ENCODE measurements around the gene TMEM82. TPM values are rescaled to one million over a fixed set of nuclear protein-coding genes. Genes with fewer than 3 reads are reported as not detected.
A peak's percentile ranks its signal among the peaks of the same experiment; 100 is the strongest.

The TMEM82 gene
- total and polyA plus RNA-seq, 9 of the 15 experiments (the other 6 are each of a cell fraction or from before 2014, with no cell fraction given): not detected

- TF ChIP-seq JUND (IDR thresholded peaks at IDR 0.05; ENCODE audit: borderline replicate concordance, low read depth, low read length) (peak; percentile 76), JUND (tag; IDR thresholded peaks at IDR 0.05; ENCODE audit: borderline replicate concordance, low read depth, low read length) (peak; percentile 80; the same call in 2 of the 3 replicates), CREB5 (CRISPR knock-in tag; IDR thresholded peaks at IDR 0.05) (no peak), PKNOX1 (IDR thresholded peaks at IDR 0.05) (peak; percentile 97), ADNP (tag; IDR thresholded peaks at IDR 0.05) (peak; percentile 0), ZNF76 (CRISPR knock-in tag; IDR thresholded peaks at IDR 0.05; ENCODE audit: borderline replicate concordance) (no peak), ZNF277 (CRISPR knock-in tag; IDR thresholded peaks at IDR 0.05; ENCODE audit: borderline replicate concordance) (no peak), ATF3 (IDR thresholded peaks at IDR 0.05) (peak; percentile 90), ATF3 (CRISPR knock-in tag; conservative IDR thresholded peaks at IDR 0.05) (peak; percentile 49; the same call in 1 of the 2 replicates), NFE2 (IDR thresholded peaks at IDR 0.05; ENCODE audit: low read depth) (peak; percentile 23; the same call in 1 of the 2 replicates), FOS (IDR thresholded peaks at IDR 0.05; ENCODE audit: extremely low read depth, insufficient read length) (peak; percentile 11), MTA3 (IDR thresholded peaks at IDR 0.05; ENCODE audit: borderline replicate concordance) (0 out of 2 replicates have a peak, but pooled peaks have one; percentile 24)
Measured at GRCh38 chr1:15788624-15789301, 46.5 kb downstream of the TMEM82 start (continued).
